HG03139 (cell line): ENCODE results near the gene ZNF575.
A peak's percentile ranks its signal among the peaks of the same experiment; 100 is the strongest.
"Not testable (repeated sequence)": the region's sequence is repeated elsewhere in the genome, so short reads cannot be mapped to it uniquely, and the experiment has no call there.

Source experiments
- ATAC-seq: cut with Tn5 transposase; IDR thresholded peaks from one replicate; pipeline ENCODE4 v1.9.1; 2021; ENCODE audit not compliant: unreplicated experiment

ZNF575 gene

GRCh38 chr19:43540381-43540780 lies 7.4 kb downstream of the ZNF575 start:
- ATAC-seq: no peak

DNA sequence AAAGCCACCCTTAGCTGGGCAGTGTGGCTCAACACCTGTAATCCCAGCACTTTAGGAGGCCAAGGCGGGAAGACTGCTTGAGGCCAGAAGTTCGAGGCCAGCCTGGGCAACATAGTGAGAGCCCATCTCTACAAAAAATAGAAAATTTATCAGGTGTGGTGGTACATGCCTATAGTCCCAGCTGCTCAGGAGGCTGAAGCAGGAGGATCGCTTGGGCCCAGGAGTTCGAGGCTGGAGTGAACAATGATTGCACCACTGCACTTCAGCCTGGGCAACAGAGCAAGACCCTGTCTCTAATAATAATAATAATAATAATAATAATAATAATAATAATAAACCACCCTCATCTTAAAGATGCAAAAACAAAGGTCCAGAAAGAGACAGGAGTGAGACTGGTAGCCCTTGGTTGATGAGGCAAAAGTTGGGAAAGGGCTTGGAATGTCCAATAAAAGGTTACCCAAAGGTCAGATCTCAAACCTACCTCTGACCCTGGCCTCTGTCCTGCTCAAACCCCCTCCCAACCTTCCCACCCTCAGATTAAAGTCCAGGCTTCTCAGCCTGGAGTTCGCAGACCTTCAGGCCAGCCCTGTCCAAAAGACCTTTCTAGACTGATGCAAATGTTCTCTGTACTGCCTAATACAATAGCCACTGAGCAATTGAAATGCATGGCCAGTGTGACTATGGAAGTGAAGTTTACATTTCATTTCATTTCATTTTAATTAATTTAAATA lies 9.1 kb downstream of the ZNF575 start:
- ATAC-seq: no peak

DNA sequence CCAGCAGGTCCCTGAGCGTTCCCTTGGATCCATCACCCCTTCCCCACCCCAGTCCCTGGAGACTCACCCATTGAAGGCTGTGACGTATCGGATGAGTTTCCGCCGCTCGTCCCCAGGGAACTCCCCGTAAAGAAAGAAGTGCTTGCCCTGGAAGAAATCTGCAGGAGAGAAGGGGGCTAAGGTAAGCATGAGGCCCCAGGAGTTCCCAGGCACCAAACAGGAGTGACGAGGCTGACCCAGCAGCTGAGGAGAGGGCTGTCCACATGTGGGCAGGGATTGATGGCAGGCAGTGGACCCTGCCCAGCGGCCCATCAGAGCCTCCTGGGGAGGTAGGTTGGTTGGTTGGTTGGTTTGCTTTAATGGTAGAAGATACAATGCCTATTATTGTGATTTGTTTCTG lies 11.1 kb downstream of the ZNF575 start:
- ATAC-seq: no peak

DNA sequence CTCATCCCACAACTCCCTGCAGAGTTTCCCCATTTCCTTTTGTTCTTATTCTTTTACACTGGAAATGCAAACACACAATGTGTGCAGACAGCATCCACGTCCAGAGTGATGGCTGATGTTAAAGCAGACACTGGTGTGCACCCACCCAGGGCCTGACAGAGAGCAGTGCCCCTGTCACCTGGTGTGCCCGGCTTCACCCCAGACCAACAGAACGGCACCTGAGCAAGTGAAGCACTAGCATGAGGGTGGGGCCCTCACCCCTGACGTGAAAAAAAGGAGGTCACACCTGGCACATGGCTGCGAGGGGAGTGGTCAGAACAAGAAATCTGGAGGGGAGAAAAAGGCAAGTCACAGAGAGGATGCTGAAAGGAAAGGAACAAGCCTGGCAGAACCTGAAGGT lies 12.3 kb downstream of the ZNF575 start:
- no peak for ATAC-seq

- ATAC-seq: no peak
These were observed 13.0 kb downstream of the ZNF575 start for GRCh38 chr19:43545981-43546380.

DNA sequence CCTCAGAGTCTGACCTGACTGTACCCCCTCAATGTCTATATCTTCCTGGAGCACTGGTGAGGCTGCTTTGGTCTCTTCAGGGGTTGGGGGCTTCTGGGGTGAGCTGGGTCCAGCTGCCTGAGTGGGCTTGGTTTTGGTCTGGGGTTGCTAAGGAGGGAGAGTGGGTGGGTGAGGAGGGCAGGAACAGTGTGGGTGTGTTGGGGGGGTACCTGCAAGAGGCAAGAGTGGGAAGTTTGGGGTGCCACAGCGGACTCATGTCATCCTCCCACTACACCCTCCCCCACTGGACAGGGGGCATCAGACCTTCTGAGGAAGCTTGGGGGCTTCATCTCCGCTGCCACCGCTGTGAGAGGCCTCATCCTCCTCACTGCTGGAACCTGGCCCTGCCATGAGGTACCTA lies 13.6 kb downstream of the ZNF575 start:
- no peak for ATAC-seq

DNA sequence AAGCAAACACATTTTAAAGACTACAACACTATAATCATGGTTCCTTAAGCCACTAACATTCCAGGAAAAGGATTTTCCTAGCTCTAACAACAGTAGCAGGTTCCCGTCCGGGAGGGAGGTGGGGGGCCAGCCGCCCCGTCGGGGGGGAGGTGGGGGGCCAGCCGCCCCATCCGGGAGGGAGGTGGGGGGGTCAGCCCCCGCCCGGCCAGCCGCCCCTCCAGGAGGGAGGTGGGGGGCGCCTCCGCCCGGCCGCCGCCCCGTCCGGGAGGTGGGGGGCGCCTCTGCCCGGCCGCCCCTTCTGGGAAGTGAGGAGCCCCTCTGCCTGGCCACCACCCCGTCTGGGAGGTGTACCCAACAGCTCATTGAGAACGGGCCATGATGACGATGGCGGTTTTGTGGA lies 14.9 kb downstream of the ZNF575 start:
- not testable (repeated sequence) for ATAC-seq

- no peak for ATAC-seq
These were observed 15.7 kb downstream of the ZNF575 start for GRCh38 chr19:43548706-43549105.

DNA sequence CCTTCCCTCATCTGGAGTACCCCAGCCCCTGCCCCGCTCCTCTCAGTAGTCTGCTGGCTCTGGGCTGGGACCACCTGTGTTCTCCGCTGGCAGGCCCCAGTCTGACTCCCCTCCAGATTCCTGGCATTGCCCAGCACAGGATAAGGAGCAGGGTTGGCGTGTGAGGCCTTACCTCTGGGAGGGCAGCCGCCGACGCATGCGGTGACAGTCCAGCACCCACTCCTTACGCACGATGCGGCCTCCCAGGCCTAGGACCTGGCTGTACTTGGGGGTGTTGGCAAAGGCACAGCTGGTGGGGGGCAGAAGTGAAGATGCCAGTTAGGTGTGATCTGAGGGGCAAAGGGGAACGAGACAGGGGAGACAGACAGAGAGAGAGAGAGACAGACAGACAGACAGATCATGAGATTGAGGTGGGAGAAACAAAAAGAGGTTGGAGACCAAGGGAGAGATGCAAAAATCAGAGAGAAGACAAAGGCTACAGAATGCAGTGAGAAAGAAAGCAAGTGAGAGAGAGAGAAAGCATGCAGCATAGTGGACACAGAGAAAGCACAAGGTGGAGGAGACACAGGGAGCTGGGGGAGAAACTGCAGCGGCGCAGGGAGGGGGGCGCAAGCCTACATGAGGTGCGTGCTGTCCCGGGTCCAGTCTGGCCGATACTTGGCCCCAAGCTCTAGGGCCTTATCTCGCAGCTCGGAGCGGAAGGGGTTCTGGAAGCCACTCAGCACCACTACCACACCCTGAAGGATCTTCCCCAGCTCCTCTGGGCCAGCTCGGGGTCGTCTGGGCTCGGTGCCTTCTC lies 18.6 kb downstream of the ZNF575 start:
- ATAC-seq: no peak

DNA sequence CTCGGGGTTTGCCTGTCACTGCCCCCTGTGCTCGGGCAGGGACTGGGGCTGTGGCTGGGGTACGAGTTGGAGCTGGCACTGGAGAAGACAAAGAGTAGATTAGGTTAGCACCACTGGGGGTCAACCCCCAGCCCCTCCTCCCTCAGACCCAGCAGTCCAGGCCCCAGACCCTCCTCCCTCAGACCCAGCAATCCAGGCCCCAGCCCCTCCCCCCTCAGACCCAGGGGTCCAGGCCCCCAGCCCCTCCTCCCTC lies 19.1 kb downstream of the ZNF575 start:
- ATAC-seq: no peak

DNA sequence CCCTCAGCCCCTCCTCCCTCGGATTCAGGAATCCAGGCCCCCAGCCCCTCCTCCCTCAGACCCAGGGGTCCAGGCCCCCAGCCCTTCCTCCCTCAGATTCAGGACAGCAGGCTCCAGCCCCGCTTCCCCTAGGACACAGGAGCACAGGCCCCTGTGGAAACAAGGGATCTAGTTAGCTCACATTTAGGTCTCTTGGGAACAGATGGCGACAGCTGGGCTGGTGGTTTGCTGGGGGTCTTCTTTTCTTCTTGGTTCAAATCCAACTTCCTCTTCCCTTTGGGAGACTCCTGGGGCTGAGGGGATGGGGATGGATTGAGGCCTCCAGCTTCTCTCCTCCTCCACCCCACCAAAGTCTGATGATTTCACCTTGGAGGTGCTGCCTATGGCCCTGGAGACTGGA lies 19.6 kb downstream of the ZNF575 start:
- ATAC-seq: no peak

DNA sequence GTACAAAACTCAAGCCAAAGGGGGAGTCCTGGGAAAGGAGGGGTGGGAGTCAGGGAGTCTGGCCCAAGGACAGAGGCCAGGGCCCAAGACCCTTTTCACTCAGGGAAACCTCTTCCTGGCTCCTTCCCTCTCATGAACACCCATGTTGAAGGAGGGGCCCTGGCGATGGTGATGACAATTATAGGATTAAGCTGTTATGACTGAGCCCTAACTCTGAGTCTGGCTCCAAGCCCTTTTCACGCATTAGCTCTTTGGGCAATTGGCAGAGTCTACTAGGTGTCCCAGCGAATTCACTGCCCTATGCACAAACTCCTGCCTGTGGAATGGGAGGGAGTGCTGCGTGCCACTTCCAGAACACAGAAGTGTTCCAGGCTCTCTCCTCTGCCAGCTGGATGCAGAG lies 20.7 kb downstream of the ZNF575 start:
- no peak for ATAC-seq

DNA sequence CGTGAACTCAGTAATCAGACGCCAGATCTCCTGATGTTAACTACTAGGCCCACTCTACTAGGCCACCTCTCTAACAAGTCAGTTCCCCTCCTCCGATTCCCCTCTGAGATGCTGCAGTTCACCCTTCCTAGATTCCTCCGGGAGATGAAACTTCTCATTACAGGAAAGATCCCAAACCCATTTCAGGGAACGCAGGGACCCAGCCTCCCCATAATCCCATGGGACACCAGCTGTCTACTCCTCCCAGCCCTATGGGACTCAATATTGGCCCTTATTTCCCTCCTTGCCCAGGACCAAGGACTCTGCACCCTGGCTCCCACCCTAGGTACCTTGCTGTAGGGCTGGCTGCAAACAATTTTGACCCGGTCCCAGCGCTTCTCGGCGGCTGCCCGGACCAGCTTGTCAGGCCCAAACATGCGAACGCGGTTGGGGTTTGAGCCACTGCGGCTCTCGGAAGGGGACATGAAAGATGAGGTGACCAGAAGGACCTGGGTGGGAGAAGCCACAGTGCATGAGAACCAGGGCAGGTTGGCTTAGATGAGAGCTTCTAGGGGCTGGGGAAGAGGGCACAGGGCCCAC lies 21.4 kb downstream of the ZNF575 start:
- ATAC-seq: no peak

- no peak for ATAC-seq
These were observed 22.3 kb downstream of the ZNF575 start for GRCh38 chr19:43555185-43555770.

DNA sequence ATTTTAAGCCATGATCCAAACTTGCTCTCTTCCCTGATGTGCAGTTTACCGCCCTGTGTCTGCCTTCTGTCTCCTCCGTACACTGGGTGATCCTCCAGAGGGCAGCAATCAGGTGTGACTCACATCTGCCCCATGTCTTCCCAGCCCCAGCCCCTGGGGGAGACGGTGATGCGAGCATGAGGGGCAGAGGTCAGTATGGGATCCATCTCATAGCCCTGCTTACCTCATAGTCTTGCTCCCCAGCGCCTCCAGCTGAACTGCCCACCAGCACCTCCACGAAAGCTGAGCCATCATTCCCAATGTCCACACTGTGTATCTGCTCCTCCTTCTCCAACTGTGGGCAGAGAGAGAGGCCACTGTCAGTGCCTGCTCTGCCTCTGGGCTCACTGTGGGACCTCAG lies 27.7 kb downstream of the ZNF575 start:
- no peak for ATAC-seq

GRCh38 chr19:43561139-43561970 lies 28.4 kb downstream of the ZNF575 start:
- no peak for ATAC-seq

- no peak for ATAC-seq
These were observed 29.3 kb downstream of the ZNF575 start for GRCh38 chr19:43562226-43562697.

GRCh38 chr19:43562698-43563241 lies 29.8 kb downstream of the ZNF575 start:
- peak; percentile 62 for ATAC-seq

- no peak for ATAC-seq
These were observed 30.9 kb downstream of the ZNF575 start for GRCh38 chr19:43563816-43564457.

DNA sequence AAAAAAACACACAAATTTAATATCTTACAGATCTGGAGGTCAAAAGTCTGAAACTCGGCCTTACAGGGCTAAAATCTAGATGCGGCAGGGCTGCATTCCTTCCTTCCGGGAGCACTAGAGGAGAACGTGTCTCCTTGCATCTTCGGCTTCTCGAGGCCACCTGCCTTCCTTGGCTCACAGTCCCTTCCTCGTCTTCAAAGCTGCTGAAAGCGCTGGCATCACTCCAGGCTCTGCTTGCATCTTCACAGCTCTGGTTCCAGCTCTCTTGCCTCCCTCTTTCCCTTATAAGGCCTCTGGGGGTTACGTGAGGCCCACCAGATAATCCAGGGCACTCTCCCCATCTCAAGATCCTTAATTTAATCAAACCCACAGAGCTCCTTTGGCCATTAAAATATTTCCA lies 31.8 kb downstream of the ZNF575 start:
- ATAC-seq: no peak
